Ovary (tissue), 9 donors: ENCODE measurements around the gene KCNIP4. TPM values are rescaled to one million over a fixed set of nuclear protein-coding genes. Genes with fewer than 3 reads are reported as not detected.

Experiments
- DNase-seq, 5 donors: peaks; one replicate each; pipeline ENCODE4 v3.0.0-alpha.2; 2019 to 2020
- H3K27ac ChIP-seq, 2 donors: fragments of 200-600 bp; one replicate each; pipeline versions ENCODE4 v1.5.1 to v1.8.0; 2019 to 2022
- H3K27me3 ChIP-seq: fragments of 200-600 bp; one replicate; pipeline ENCODE4 v1.8.0; 2022
- H3K36me3 ChIP-seq: fragments of 200-600 bp; sonication (generic); one replicate; pipeline ENCODE4 v1.5.1; 2019
- H3K4me1 ChIP-seq: one replicate; pipeline ENCODE4 v1.8.1; 2013; ENCODE audit warnings: mild to moderate bottlenecking, moderate library complexity; ENCODE audit not compliant: insufficient read depth
- H3K4me3 ChIP-seq: fragments of 200-600 bp; sonication (generic); one replicate; pipeline ENCODE4 v1.5.1; 2017
- H3K9me3 ChIP-seq, 2 donors: fragments of 200-600 bp in 1 of 2; sonication (generic) in 1 of 2; one replicate each; pipeline versions ENCODE4 v1.5.1 to v1.8.1; 2013 to 2019; ENCODE audit warnings: mild to moderate bottlenecking in 1 of 2, moderate library complexity in 1 of 2
- EP300 ChIP-seq: sonication (generic); formaldehyde crosslinking; IDR thresholded peaks from one replicate; pipeline ENCODE4 v1.6.1; 2017; ENCODE audit warnings: antibody characterized with exemption
- POLR2A ChIP-seq: fragments of 450-650 bp; IDR thresholded peaks from one replicate; pipeline ENCODE4 v1.6.1; 2017; ENCODE audit warnings: antibody characterized with exemption, mild to moderate bottlenecking, moderate library complexity
- WGBS, 3 donors: extraction: QIAGEN DNeasy Blood & Tissue Kit in 1 of 3; methylation state at CpG; one replicate each; pipeline versions ENCODE4 v1.1.5 to v1.1.7; 2013 to 2017; 5-methylcytosine and 5-hydroxymethylcytosine counted together
- intact Hi-C, 4 donors: fragments of 100-400 bp; cut with DNase I; formaldehyde crosslinking; loops; one replicate each; pipeline versions ENCODE4 v1.11.0 to v1.15.1; 2022 to 2023
- polyA plus RNA-seq, 2 donors: library from polyadenylated mRNA; stranded (reverse); fragments of 200-250 nt in 1 of 2; fragments of 350-450 nt in 1 of 2; fragmentation: Illumina TruSeq in 1 of 2; extraction: RNeasy Lipid Tissue Mini Kit (QIAGEN cat#74804) in 1 of 2; gene quantifications; one replicate each; pipeline ENCODE4 v1.2.3, GENCODE V29; 2013 to 2014
- total RNA-seq, 7 donors: library from RNA; depleted of rRNA in 2 of 7; stranded (reverse); fragments of >200 nt in 2 of 7; fragmentation: NEBNext Ultra II Directional in 3 of 7; extraction: Animal tissue kit (Norgen Biotek cat#: 25700) in 3 of 7; gene quantifications; one replicate each; pipeline versions ENCODE4 v1.1.0 to v1.2.4, GENCODE V29; 2016 to 2023
- TF ChIP-seq, protein P1 (sequence below), 3 donors: fragments of 450-650 bp in 2 of 3; fragments of 200-600 bp in 1 of 3; IDR thresholded peaks; one replicate each; pipeline versions ENCODE4 v1.5.1 to v1.8.0; 2016 to 2022; ENCODE audit warnings: antibody characterized with exemption in 3 of 3, mild to moderate bottlenecking in 1 of 3
- donor health status: DM: no; HTN: no; CAD: no; lungs with moderate emphysema.
- donor health status: DM: no; HTN: no; CAD: no.
- donor health status: Bipolar disorder and iron deficiency.
- donor health status: DM: yes; HTN: yes; CAD: no.
- donor health status: DM: no; HTN: no; CAD: no.
- donor health status: DM: yes; HTN: yes; CAD: no.

Gene KCNIP4
- total and polyA plus RNA-seq, 9 donors: 0.11 to 3.9 (median 0.93) TPM; not detected in 1

DNA sequence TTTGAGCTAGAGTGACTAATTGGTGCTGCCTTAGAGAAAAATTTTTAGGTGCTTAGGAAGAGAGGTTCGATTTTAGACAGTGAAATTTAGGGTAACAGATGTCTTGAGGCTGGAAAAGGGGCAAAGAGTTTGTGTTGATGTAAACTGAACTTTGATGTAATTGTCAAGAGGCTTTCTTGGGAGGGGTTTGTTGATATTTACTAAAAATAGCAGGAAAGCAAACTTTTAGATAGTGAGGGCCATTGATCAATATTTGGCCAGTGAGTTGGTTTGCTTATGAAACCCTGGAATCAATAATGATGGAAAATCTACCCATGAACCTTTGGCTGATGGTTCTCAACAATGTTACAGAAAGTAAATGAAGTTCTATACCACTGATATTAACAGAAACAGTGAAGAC lies 537.5 kb downstream of the KCNIP4 start:
- no peaks in the 10 kb centered on the region for H3K9me3 ChIP-seq
- no peak overlapping the region for H3K4me3 ChIP-seq
- H3K27ac ChIP-seq: no peak overlapping the region
- no peaks in the 10 kb centered on the region for H3K4me1 ChIP-seq
- TF ChIP-seq, protein P1, sequence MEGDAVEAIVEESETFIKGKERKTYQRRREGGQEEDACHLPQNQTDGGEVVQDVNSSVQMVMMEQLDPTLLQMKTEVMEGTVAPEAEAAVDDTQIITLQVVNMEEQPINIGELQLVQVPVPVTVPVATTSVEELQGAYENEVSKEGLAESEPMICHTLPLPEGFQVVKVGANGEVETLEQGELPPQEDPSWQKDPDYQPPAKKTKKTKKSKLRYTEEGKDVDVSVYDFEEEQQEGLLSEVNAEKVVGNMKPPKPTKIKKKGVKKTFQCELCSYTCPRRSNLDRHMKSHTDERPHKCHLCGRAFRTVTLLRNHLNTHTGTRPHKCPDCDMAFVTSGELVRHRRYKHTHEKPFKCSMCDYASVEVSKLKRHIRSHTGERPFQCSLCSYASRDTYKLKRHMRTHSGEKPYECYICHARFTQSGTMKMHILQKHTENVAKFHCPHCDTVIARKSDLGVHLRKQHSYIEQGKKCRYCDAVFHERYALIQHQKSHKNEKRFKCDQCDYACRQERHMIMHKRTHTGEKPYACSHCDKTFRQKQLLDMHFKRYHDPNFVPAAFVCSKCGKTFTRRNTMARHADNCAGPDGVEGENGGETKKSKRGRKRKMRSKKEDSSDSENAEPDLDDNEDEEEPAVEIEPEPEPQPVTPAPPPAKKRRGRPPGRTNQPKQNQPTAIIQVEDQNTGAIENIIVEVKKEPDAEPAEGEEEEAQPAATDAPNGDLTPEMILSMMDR (IDR thresholded peaks at IDR 0.05): no peak
- no peak for TF ChIP-seq POLR2A
- TF ChIP-seq EP300: no peak
- no peaks in the 10 kb centered on the region for H3K27me3 ChIP-seq
- DNase-seq: no peak
- intact Hi-C loops: no loop called here
- 62 to 71% (median 65%) methylated on average over 1 of the region's 1 CpG for WGBS, 3 donors
- no peaks in the 10 kb centered on the region for H3K36me3 ChIP-seq

DNA sequence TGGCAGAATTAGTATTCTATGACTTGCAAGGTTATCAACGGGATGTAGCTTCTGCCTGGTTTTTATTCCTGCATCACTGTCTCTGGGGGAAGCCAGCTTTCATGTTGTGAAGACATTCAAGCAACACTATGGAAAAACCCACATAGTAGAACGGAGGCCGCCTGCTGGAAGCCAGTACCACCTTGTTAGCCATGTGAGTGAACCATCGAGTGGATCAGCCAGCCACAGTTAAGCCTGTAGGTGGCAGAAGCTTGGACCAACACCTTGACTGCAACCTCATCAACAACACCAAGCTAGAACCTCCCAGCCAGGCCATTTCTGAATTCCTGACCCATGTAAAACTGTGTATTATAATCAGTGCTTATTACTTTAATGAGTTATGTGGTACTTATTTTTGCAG lies 538.2 kb downstream of the KCNIP4 start:
- DNase-seq: no peak
- TF ChIP-seq, protein P1 (IDR thresholded peaks at IDR 0.05): no peak
- TF ChIP-seq POLR2A: no peak
- TF ChIP-seq EP300: no peak
- intact Hi-C loops: no loop called here

DNA sequence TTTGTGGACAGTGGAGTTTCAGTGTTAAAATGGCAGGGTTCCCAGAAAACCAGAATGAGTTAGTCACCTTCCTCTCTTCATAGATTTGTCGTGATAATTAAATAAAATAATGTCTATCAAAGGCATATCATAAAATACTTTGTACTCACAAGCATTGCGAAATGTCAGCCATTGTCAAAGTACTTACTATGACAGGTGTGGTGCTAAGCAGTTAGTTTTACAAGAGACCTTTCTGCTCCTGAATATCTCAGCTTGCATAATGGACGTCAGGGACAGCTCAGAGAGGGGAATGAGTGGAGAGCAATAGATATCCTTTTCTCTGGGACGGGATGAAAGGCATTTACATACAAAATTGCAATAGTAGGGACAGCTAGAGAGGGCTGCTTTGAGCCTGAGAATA lies 560.9 kb downstream of the KCNIP4 start:
- intact Hi-C loops: no loop called here
- no peak for DNase-seq
- no peaks in the 10 kb centered on the region for H3K27me3 ChIP-seq
- no peaks in the 10 kb centered on the region for H3K9me3 ChIP-seq
- no peaks in the 10 kb centered on the region for H3K36me3 ChIP-seq
- no peak overlapping the region for H3K4me3 ChIP-seq
- H3K27ac ChIP-seq: no peak overlapping the region
- TF ChIP-seq, protein P1 (IDR thresholded peaks at IDR 0.05): no peak
- no peak for TF ChIP-seq EP300
- no peak for TF ChIP-seq POLR2A
- 59 to 68% (median 61%) methylated on average over 4 of the region's 4 CpGs for WGBS, 3 donors
- H3K4me1 ChIP-seq: no peaks in the 10 kb centered on the region

More for the DNA sequence above, 538.2 kb downstream of the KCNIP4 start:
- Histone ChIP-seq H3K9me3 (no peaks in the 10 kb centered on the region), H3K4me1 (no peaks in the 10 kb centered on the region), H3K36me3 (no peaks in the 10 kb centered on the region), H3K27ac (no peak overlapping the region), H3K4me3 (no peak overlapping the region), H3K27me3 (no peaks in the 10 kb centered on the region)
- 85 to 86% (median 85%) methylated on average over 4 of the region's 4 CpGs for WGBS, 3 donors

DNA sequence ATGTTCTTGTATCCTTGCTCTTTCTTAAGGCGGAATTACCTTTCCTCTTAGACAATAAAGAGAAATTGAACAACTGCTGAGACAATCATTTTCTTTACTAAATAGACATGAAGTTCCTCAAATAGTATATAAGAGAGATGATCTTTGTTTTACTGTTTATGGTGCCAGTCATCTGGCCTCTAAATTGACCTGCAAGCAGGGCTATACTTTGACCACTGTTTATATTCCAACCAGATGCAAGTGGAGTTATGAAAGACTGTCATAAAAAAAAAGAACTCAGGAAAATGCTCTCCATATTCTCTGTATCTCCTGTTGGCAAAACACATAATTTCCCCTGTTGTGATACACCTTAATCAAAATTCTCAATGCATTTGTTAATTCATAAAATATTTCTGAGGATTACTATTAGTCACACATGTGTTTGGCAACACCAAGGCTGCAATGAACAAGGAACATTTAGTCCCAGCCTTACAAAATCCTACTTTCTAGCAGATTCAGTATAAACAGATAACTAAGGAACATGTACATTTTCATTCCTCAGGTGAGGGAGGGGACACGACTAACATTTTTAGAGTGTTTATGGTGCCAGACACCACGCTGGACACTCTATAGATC lies 562.3 kb downstream of the KCNIP4 start:
- Histone ChIP-seq H3K27me3 (no peaks in the 10 kb centered on the region), H3K36me3 (no peaks in the 10 kb centered on the region), H3K9me3 (no peaks in the 10 kb centered on the region), H3K4me1 (no peaks in the 10 kb centered on the region), H3K27ac (no peak overlapping the region), H3K4me3 (no peak overlapping the region)
- 83 to 88% (median 85%) methylated on average over 3 of the region's 3 CpGs for WGBS, 3 donors
- intact Hi-C loops: no loop called here
- no peak for TF ChIP-seq EP300
- no peak for TF ChIP-seq POLR2A
- TF ChIP-seq, protein P1 (IDR thresholded peaks at IDR 0.05): no peak
- no peak for DNase-seq
